8988T (cell line): ENCODE data around the gene RAET1E.
"Not testable (repeated sequence)": the region's sequence is repeated elsewhere in the genome, so short reads cannot be mapped to it uniquely, and the experiment has no call there.

ENCODE experiments used
- DNase-seq: peaks from one replicate; pipeline ENCODE4 v3.0.0; 2011

The RAET1E gene

GRCh38 chr6:149860513-149860833 lies 37.4 kb downstream of the RAET1E start:
- DNase-seq = no peak

GRCh38 chr6:149859938-149860337 lies 38.0 kb downstream of the RAET1E start:
- no peak for DNase-seq

GRCh38 chr6:149859368-149859767 lies 38.5 kb downstream of the RAET1E start:
- no peak for DNase-seq

GRCh38 chr6:149857541-149857940 lies 40.4 kb downstream of the RAET1E start:
- no peak for DNase-seq

GRCh38 chr6:149856256-149856994 lies 41.5 kb downstream of the RAET1E start:
- DNase-seq = no peak

GRCh38 chr6:149855741-149856140 lies 42.2 kb downstream of the RAET1E start:
- DNase-seq = no peak

- no peak for DNase-seq
These were observed 42.8 kb downstream of the RAET1E start for GRCh38 chr6:149855040-149855654.

GRCh38 chr6:149854532-149854931 lies 43.4 kb downstream of the RAET1E start:
- DNase-seq = no peak

GRCh38 chr6:149854017-149854416 lies 43.9 kb downstream of the RAET1E start:
- not testable (repeated sequence) for DNase-seq

GRCh38 chr6:149852881-149853280 lies 45.0 kb downstream of the RAET1E start:
- no peak for DNase-seq

GRCh38 chr6:149852180-149852579 lies 45.7 kb downstream of the RAET1E start:
- DNase-seq = no peak

GRCh38 chr6:149851461-149852110 lies 46.3 kb downstream of the RAET1E start:
- no peak for DNase-seq

- not testable (repeated sequence) for DNase-seq
These were observed 49.6 kb downstream of the RAET1E start for GRCh38 chr6:149848343-149848742.
